KOPT-K1 (cell line): ENCODE data around the gene PAX2.
"Not testable (repeated sequence)": the region's sequence is repeated elsewhere in the genome, so short reads cannot be mapped to it uniquely, and the experiment has no call there.

Experiments used
- H3K27ac ChIP-seq: fragments of 200-600 bp; sonication (generic); 2 replicates; pipeline ENCODE4 v1.5.1; 2016; ENCODE audit warnings: antibody characterized with exemption, mild to moderate bottlenecking, low read depth, low read length; ENCODE audit not compliant: poor library complexity, severe bottlenecking
- H3K36me3 ChIP-seq: fragments of 200-600 bp; sonication (generic); 2 replicates; pipeline ENCODE4 v1.5.1; 2017; ENCODE audit warnings: antibody characterized with exemption, mild to moderate bottlenecking, low read length, moderate library complexity; ENCODE audit not compliant: insufficient read depth
- H3K9me3 ChIP-seq: fragments of 200-600 bp; sonication (generic); 2 replicates; pipeline ENCODE4 v1.5.1; 2017; ENCODE audit warnings: antibody characterized with exemption, low read length, mild to moderate bottlenecking; ENCODE audit not compliant: insufficient read depth, poor library complexity, severe bottlenecking

PAX2 gene

DNA sequence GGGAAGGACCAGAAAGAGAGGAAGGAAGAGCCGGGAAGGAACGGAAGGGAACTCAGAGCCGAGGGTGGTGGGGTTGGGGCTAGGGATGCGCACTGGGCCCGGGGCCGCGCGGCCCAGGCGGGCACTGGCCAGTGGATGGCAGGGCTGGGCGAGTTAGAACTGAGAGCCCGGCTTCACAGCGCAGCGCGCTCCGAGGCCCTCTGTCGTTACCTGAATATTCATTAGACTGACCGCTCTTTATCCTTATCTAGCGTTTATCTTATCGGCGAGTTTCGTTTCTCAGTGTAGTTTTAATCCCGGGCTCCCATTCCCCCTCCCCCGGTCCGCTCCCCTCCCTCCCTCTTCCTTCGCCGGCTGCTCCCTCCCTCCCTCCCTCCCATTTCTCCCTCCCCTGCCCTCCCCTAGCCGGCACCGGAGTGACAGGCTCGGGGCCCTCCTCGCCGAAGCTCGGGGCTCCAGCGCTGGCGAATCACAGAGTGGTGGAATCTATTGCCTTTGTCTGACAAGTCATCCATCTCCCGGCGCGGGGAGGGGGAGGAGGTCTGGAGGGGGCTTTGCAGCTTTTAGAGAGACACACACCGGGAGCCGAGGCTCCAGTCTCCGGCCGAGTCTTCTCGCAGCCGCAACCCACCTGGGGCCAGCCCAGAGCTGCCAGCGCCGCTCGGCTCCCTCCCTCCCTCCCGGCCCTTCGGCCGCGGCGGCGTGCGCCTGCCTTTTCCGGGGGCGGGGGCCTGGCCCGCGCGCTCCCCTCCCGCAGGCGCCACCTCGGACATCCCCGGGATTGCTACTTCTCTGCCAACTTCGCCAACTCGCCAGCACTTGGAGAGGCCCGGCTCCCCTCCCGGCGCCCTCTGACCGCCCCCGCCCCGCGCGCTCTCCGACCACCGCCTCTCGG, at the start of gene PAX2:
PAX2 (plus strand) TSS at position 596 of the 895 bp plus-strand sequence. CDS start 679 bp downstream, outside the sequence.
- H3K27ac ChIP-seq: no peak within 1 kb of the TSS
- H3K36me3 ChIP-seq: no peaks in the 10 kb centered on the region
- H3K9me3 ChIP-seq: no peaks in the 10 kb centered on the region

DNA sequence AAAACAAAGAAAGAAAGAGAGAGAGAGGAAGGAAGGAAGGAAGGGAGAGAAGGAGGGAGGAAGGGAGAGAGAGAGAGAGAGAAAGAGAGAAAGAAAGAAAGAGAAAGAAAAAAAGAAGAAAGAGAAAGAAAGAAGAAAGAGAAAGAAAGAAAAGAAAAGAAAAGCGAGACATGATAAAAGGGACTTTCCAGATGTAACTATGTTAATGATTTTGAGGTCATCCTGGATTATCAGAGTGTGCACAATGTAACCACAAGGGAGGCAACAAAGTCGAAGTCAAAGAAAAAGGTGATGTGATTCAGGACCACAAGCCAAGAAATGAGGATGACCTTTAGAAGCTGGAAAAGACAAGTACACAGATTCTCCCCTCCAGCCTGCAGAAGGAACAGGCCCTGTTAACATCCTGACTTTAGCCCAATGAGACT, 48.9 kb upstream of the PAX2 start:
- no peaks in the 10 kb centered on the region for H3K36me3 ChIP-seq
- no peaks in the 10 kb centered on the region for H3K9me3 ChIP-seq
- no peak overlapping the region for H3K27ac ChIP-seq

DNA sequence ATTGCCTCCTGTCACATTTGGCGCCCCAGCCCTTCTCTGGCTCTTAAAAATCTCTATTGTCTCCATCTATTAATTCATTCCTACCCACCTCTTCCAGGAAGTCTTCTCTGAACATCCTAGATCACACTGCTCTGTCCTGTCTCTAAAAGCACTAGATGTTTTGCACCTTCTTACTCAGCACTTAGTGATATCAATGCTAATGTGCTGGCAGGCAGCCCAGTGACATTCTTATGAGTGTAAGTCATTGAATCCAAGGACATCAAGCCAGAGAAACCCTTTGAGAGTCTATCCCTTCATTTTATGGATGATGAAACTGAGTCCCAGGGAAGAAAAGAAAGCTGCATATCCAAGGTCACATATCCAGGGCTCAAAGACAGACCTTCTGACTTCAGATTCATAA, 48.3 kb upstream of the PAX2 start:
- no peak overlapping the region for H3K27ac ChIP-seq
- H3K36me3 ChIP-seq: no peaks in the 10 kb centered on the region
- H3K9me3 ChIP-seq: no peaks in the 10 kb centered on the region

DNA sequence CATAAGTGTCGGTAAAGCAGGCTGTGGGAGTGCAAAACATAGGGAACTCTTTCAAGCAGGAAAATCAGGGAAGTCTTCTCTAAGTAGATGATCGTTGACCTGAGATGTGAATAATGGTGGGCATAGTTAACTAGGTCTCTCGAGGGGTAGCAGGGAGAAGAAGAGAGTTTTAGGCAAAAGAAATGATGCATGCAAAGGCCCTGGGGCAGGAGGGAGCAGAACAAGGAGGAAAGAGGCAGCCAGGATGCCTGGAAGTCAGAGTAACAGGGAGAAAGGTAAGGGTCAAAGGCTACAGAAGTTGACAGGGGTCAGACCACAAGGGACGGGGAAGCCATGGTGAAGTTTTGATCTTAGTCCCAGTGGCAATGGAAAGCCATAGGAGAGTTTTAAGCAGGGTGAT, 47.8 kb upstream of the PAX2 start:
- no peak overlapping the region for H3K27ac ChIP-seq
- no peaks in the 10 kb centered on the region for H3K36me3 ChIP-seq
- H3K9me3 ChIP-seq: no peaks in the 10 kb centered on the region

DNA sequence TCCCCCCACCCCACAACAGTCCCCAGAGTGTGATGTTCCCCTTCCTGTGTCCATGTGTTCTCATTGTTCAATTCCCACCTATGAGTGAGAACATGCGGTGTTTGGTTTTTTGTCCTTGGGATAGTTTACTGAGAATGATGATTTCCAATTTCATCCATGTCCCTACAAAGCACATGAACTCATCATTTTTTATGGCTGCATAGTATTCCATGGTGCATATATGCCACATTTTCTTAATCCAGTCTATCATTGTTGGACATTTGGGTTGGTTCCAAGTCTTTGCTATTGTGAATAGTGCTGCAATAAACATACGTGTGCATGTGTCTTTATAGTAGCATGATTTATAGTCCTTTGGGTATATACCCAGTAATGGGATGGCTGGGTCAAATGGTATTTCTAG, 43.7 kb upstream of the PAX2 start:
- H3K36me3 ChIP-seq: not testable (repeated sequence)

DNA sequence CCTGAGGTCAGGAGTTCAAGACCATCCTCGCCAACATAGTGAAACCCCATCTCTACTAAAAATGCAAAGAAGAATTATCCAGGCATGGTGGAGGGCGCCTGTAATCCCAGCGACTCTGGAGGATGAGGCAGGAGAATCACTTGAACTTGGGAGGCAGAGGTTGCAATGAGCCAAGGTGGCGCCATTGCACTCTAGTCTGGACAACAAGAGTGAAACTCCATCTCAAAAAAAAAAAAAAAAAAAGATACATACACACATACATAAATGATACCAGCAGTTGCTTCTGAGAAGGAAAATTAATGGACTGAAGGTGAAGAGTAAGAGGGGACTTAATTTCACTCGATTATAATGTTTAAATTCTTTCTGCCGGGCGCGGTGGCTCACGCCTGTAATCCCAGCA, 40.2 kb upstream of the PAX2 start:
- no peaks in the 10 kb centered on the region for H3K9me3 ChIP-seq
- H3K27ac ChIP-seq: no peak overlapping the region
- no peaks in the 10 kb centered on the region for H3K36me3 ChIP-seq

More for the DNA sequence above, 43.7 kb upstream of the PAX2 start:
- not testable (repeated sequence) for H3K27ac ChIP-seq, H3K9me3 ChIP-seq

DNA sequence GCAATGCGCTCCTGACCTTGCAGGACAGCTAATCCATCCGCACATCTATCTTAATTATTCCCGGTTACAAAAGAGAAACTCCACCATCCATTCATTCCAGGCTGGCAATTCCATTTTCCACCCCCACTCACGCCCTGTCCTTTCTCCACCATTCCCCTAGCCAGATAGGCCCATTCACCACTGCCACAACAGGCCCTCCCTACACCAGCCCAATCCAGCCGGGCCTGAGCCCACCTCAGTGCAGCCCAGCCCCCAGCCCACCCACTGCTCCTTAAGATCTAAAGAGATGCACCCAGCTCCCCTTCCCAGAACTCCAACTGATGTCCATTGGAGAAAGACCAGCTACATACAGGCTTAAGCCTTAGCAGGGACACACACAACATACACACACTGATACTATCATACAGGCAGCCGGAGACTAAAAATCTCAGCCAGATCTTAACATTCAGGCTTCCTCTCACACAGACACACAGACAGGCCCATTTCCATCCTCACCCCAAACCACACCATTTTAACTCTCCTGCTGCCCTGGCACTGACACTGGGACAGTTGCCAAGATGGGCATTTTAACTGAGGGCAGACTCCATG, 38.0 kb upstream of the PAX2 start:
- Histone ChIP-seq H3K27ac (no peak overlapping the region), H3K9me3 (no peaks in the 10 kb centered on the region), H3K36me3 (no peaks in the 10 kb centered on the region)

DNA sequence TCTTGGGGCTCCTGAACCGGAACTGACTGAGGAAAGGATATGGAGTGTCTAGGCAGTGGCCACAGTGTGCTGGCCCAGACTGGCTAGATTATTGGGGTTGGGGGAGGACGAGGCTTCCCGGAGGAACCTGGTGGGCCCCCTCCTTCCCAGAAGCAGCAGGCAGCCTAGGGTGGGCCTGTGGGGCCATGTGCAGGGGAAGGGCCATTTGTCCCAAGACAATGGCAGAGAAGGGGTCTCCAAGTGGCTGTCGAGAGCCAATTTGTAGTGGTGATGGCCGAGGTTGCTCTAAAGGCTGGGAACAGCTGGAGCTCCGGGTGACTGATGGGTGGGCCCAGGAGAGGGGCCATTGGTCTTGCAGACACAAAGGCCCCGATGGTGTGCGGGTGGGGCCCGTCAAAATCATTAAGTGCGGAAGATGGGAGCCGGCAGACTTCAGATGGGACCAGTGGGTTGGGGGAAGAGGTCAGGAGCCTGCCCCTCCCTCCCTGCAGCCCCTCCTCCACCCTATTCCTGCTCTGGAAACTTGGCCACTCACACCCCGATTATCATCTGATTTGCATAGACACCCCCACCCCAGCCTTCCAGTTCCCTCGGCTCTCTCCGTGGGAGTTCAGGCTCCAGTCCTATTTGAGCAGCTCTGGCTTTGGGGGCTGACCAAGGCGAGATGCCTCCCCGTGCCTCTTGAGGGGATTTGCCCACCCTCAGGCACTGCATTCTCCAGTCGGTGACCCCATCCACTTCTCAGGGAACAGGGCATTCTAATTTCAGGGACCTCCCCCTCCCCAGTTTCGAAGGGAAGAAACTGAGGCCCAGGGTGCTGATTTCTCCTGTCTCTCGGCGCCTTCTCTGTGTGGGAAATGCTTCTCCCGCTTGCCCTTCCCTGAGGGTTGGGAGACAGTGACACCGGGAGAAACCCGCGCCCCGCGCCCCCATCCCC, 36.0 kb upstream of the PAX2 start:
- no peaks in the 10 kb centered on the region for H3K9me3 ChIP-seq
- H3K27ac ChIP-seq: no peak overlapping the region
- no peaks in the 10 kb centered on the region for H3K36me3 ChIP-seq

DNA sequence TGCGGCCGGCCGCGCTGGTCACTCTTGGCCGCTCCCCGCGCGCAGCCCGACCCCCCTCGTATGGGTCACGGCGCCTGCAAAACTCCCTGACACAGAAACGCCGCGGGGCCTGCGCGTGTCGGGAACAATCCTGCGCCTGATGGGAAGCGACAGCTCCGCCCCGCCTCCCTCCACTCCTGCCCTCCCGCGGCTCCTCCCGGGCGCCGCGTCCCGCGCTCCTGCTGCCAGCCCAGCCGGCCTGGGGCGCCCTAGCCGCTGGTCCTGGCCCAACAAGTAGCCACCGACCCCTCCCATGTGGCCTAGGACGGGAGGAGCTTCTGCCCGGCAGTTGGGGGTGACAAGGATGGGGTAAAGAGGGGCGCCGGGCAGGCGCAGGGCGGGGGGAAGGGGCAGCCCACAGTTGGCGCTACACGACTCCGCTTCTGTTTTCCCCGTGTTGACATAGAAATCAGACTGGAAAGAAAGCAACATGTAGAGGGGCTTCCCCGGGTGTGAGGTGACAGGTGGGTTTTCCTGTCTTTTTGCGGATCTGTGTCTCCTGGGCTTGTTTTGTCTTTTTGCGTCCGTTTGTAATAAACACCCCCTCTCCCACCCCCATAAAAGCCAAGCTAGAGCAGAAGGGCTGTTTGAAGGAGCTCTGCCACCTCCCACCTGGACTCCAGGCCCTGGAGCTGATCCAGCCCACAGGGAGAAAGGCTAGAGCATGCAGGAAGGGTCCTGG, 35.1 kb upstream of the PAX2 start:
- H3K27ac ChIP-seq: no peak overlapping the region

DNA sequence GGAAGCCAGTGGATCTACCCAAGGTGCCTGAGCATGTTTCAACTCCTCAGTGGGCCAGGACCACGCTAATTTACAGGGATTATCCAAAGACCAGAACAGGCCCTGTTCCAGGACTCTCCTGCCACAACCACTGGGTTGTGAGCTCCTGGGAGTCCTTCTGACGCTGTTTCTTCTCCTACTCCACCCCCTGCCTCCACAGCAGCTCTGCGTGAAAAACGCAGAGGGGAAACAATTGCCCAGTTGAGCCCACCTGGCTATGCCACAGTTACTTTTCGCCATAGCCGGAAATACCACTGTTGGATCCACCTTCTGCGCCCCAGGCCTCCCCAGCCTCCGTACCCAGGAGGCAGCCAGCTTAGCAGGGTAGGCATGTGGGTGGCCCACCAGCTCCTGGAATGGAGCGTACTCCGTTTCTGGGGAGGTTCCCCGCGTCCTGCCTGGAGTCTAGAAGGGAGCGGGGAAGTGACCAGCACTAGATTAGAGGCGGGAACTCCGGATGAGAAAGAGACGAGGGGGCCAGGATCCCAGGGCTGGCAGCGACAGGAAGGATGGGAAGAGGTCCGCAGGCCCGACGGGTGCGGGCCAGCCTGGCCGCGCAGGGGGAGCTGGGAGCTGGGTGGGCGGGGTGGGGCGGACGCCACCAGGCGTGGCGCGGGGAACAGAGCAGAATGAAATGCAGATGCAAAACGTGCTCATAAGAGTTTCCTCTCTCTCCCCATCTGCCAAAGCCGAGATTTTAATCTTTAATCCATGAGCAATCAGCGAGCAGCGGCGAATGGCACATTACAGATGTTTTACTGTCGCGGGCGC, 32.1 kb upstream of the PAX2 start:
- Histone ChIP-seq H3K36me3 (no peaks in the 10 kb centered on the region), H3K27ac (no peak overlapping the region), H3K9me3 (no peaks in the 10 kb centered on the region)

More for the DNA sequence above, 35.1 kb upstream of the PAX2 start:
- no peaks in the 10 kb centered on the region for H3K9me3 ChIP-seq
- H3K36me3 ChIP-seq: no peaks in the 10 kb centered on the region

DNA sequence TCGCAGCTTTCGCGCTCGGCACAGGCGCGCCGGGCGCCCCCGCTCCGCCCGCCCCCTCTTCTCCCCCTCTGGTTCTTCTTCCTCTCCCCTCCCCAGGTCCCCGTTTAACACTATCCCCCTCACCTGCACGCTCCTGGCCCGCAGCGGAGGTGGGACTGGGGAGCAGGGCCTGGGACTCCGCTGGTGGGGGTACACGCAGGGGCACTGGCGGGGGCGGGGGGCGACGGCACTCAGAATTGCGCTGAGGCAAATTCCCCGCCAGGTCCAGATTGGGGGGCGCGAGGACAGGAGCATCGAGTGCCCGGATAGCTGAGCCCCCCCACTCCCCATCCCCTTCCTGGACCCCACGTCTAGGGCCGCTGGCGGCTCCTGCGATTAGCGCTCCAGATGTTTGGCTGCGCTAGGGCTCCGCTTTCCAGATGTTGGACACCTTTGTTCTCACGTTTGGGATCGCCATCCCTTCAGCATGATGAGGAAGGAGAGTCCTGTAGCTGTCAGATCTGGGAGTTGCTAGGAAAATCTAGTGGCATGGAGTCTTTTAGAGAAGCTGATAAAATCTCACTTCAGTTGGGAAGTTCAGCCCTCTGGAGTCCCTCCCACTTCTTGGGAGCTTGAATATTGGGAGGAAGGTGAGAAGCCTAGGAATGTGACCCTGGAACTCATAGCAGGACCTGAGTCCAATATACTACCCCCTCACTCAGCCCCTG, 31.4 kb upstream of the PAX2 start:
- no peaks in the 10 kb centered on the region for H3K9me3 ChIP-seq
- H3K27ac ChIP-seq: no peak overlapping the region
- H3K36me3 ChIP-seq: no peaks in the 10 kb centered on the region

DNA sequence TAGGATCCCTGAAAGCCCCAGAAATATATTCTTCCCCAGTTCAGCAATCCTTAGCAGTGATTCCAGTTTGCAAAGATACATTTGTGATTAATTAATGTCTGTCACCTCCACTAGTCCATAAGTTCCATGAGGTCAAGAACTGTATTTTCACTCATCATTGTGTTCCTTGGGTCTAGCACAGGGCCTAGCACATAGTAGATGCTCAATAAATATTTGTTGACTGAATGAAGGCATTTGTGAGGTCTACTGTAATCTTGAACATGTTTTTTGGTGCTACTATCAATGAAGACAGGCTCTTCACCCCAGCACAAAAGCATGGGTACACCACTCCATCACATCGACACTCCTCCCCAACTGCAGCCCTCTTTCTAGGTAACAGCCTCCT, 30.8 kb upstream of the PAX2 start:
- no peak overlapping the region for H3K27ac ChIP-seq
- H3K9me3 ChIP-seq: no peaks in the 10 kb centered on the region
- no peaks in the 10 kb centered on the region for H3K36me3 ChIP-seq

DNA sequence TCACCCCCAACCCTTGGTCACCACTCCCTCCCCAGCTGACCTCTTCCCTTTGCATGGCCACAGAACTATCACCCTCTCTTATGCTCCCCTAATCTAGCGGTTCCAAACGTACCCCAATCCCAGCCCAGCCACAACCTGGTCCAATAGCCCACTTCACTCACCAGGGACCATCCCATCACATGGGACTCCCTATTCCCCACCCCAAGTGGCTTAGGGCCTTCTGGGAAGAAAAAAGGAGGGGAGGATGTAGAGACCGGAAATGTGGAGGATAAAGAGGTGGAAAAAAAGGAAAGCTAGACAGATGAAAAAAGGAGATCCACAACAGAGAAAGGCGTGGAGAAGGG, 30.3 kb upstream of the PAX2 start:
- no peak overlapping the region for H3K27ac ChIP-seq
- H3K9me3 ChIP-seq: no peaks in the 10 kb centered on the region
- no peaks in the 10 kb centered on the region for H3K36me3 ChIP-seq
